ENCODE results near the gene ARHGEF3. TPM values are rescaled to one million over a fixed set of nuclear protein-coding genes. Genes with fewer than 3 reads are reported as not detected.

The ARHGEF3 gene
- total RNA-seq, 3 donors from 2014 or later (not counting 1 experiment from before 2014, with no cell fraction given), result 112 to 211 (median 135) TPM

- H3K27me3 ChIP-seq (ENCODE audit: control insufficient read depth, insufficient read depth, low read length), result no peaks in the 10 kb centered on the region
- H3K36me3 ChIP-seq (ENCODE audit: control insufficient read depth, insufficient read depth, low read length), result no peaks in the 10 kb centered on the region
- no peak for TF ChIP-seq CTCF (IDR thresholded peaks at IDR 0.05)
- no peak overlapping the region for H3K4me3 ChIP-seq (ENCODE audit: low read length)
- H3K27me3 Mint-ChIP-seq (ENCODE audit: low read depth in 2 of 2), result no peaks in the 10 kb centered on the region
- no peaks in the 10 kb centered on the region for H3K9me3 Mint-ChIP-seq
- H3K27ac Mint-ChIP-seq, result no peak overlapping the region
- no peak overlapping the region for H3K27ac ChIP-seq (ENCODE audit: low read length)
- WGBS (ENCODE audit: insufficient coverage), result 95% methylated on average over 3 of the region's 5 CpGs
- peaks cover 2% of the 10 kb centered on the region for H3K4me1 ChIP-seq (ENCODE audit: control insufficient read depth, insufficient read depth, low read length)
- H3K4me3 Mint-ChIP-seq, result no peak overlapping the region
- peaks cover 28 to 34% of the 10 kb centered on the region in 2 donors for H3K4me1 Mint-ChIP-seq
- H3K9me3 ChIP-seq (ENCODE audit: control insufficient read depth, insufficient read depth, low read length), result no peaks in the 10 kb centered on the region
- H3K36me3 Mint-ChIP-seq, result no peaks in the 10 kb centered on the region
- no peak for DNase-seq
- intact Hi-C loops (cut with micrococcal nuclease), result no loop called here
- no peak for ATAC-seq
Measured at GRCh38 chr3:56826831-56827722, 25.3 kb upstream of the ARHGEF3 start.

GRCh38 chr3:56825567-56826438 is 24.1 kb upstream of the ARHGEF3 start:
- intact Hi-C loops (cut with micrococcal nuclease), result no loop called here
- Histone ChIP-seq H3K9me3 (ENCODE audit: control insufficient read depth, insufficient read depth, low read length) (no peaks in the 10 kb centered on the region), H3K4me3 (ENCODE audit: low read length) (no peak overlapping the region), H3K27me3 (ENCODE audit: control insufficient read depth, insufficient read depth, low read length) (no peaks in the 10 kb centered on the region), H3K27ac (ENCODE audit: low read length) (no peak overlapping the region), H3K36me3 (ENCODE audit: control insufficient read depth, insufficient read depth, low read length) (no peaks in the 10 kb centered on the region), H3K4me1 (ENCODE audit: control insufficient read depth, insufficient read depth, low read length) (peaks cover 2% of the 10 kb centered on the region)
- TF ChIP-seq CTCF (IDR thresholded peaks at IDR 0.05), result no peak
- no peaks in the 10 kb centered on the region for H3K36me3 Mint-ChIP-seq
- WGBS (ENCODE audit: insufficient coverage), result 83% methylated on average over 4 of the region's 4 CpGs
- H3K4me3 Mint-ChIP-seq, result no peak overlapping the region
- no peak overlapping the region for H3K27ac Mint-ChIP-seq
- ATAC-seq (no peak), DNase-seq (no peak)
- peaks cover 28 to 31% of the 10 kb centered on the region in 2 donors for H3K4me1 Mint-ChIP-seq
- no peaks in the 10 kb centered on the region for H3K9me3 Mint-ChIP-seq
- H3K27me3 Mint-ChIP-seq (ENCODE audit: low read depth in 2 of 2), result no peaks in the 10 kb centered on the region

GRCh38 chr3:56823984-56824703 is 22.4 kb upstream of the ARHGEF3 start:
- intact Hi-C loops (cut with micrococcal nuclease), result no loop called here
- WGBS (ENCODE audit: insufficient coverage), result 58% methylated on average over 4 of the region's 4 CpGs
- no peaks in the 10 kb centered on the region for H3K36me3 ChIP-seq (ENCODE audit: control insufficient read depth, insufficient read depth, low read length)
- no peaks in the 10 kb centered on the region for H3K27me3 Mint-ChIP-seq (ENCODE audit: low read depth in 2 of 2)
- no peak overlapping the region for H3K4me3 Mint-ChIP-seq
- no peaks in the 10 kb centered on the region for H3K27me3 ChIP-seq (ENCODE audit: control insufficient read depth, insufficient read depth, low read length)
- TF ChIP-seq CTCF (IDR thresholded peaks at IDR 0.05), result no peak
- peaks cover 18 to 27% of the 10 kb centered on the region in 2 donors for H3K4me1 Mint-ChIP-seq
- no peak for ATAC-seq
- H3K4me1 ChIP-seq (ENCODE audit: control insufficient read depth, insufficient read depth, low read length), result peaks cover 2% of the 10 kb centered on the region
- no peak for DNase-seq
- peak overlapping the region in 1 of 2 donors; percentile 73 for H3K27ac Mint-ChIP-seq
- H3K36me3 Mint-ChIP-seq, result no peaks in the 10 kb centered on the region
- no peaks in the 10 kb centered on the region for H3K9me3 ChIP-seq (ENCODE audit: control insufficient read depth, insufficient read depth, low read length)
- no peaks in the 10 kb centered on the region for H3K9me3 Mint-ChIP-seq
- no peak overlapping the region for H3K27ac ChIP-seq (ENCODE audit: low read length)
- H3K4me3 ChIP-seq (ENCODE audit: low read length), result no peak overlapping the region

Data from natural killer cell (primary cell).